ENCODE measurements around the gene NEK6. TPM values are rescaled to one million over a fixed set of nuclear protein-coding genes. Genes with fewer than 3 reads are reported as not detected.

Gene NEK6
- total and polyA plus RNA-seq, 3 experiments from 2014 or later = 9.5 to 66.0 (median 63.0) TPM

- Histone ChIP-seq H3K27ac (ENCODE audit: low read depth, low read length) (no peak overlapping the region), H3K4me3 (ENCODE audit: low read length) (no peak overlapping the region), H3K36me3 (ENCODE audit: insufficient read depth, low read length) (no peaks in the 10 kb centered on the region), H3K27me3 (ENCODE audit: insufficient read depth, low read length, poor library complexity, severe bottlenecking) (no peaks in the 10 kb centered on the region), H3K4me1 (ENCODE audit: insufficient read depth, low read length) (peaks cover 2% of the 10 kb centered on the region), H3K9me3 (ENCODE audit: low read length) (no peaks in the 10 kb centered on the region)
- Mint-ChIP-seq H3K27me3 (no peaks in the 10 kb centered on the region), H3K4me1 (peaks cover 8 to 32% (median 18%) of the 10 kb centered on the region in 3 donors), H3K9me3 (no peaks in the 10 kb centered on the region), H3K27ac (no peak overlapping the region), H3K36me3 (no peaks in the 10 kb centered on the region), H3K4me3 (no peak overlapping the region)
- DNase-seq = no peak
- ChIA-PET POLR2A (no interaction called here), CTCF (no interaction called here)
These were observed 22.5 kb downstream of the NEK6 start for GRCh38 chr9:124280176-124280691.

- no peak overlapping the region for H3K27ac ChIP-seq (ENCODE audit: low read depth, low read length)
- POLR2A ChIA-PET = no interaction called here
- peak overlapping the region in 1 of 8 donors; percentile 51 for H3K27ac Mint-ChIP-seq
- no peaks in the 10 kb centered on the region for H3K9me3 ChIP-seq (ENCODE audit: low read length)
- H3K36me3 ChIP-seq (ENCODE audit: insufficient read depth, low read length) = no peaks in the 10 kb centered on the region
- H3K9me3 Mint-ChIP-seq = no peaks in the 10 kb centered on the region
- H3K27me3 Mint-ChIP-seq = no peaks in the 10 kb centered on the region
- CTCF ChIA-PET = no interaction called here
- no peaks in the 10 kb centered on the region for H3K27me3 ChIP-seq (ENCODE audit: insufficient read depth, low read length, poor library complexity, severe bottlenecking)
- H3K4me3 ChIP-seq (ENCODE audit: low read length) = no peak overlapping the region
- peaks cover 16% of the 10 kb centered on the region for H3K4me1 ChIP-seq (ENCODE audit: insufficient read depth, low read length)
- no peak overlapping the region for H3K4me3 Mint-ChIP-seq
- no peaks in the 10 kb centered on the region for H3K36me3 Mint-ChIP-seq
- H3K4me1 Mint-ChIP-seq = peaks cover 26 to 43% (median 29%) of the 10 kb centered on the region in 3 donors
- no peak for DNase-seq
These were observed 24.2 kb downstream of the NEK6 start for GRCh38 chr9:124281931-124282371.

- no peaks in the 10 kb centered on the region for H3K36me3 ChIP-seq (ENCODE audit: insufficient read depth, low read length)
- Mint-ChIP-seq H3K4me3 (no peak overlapping the region), H3K27ac (peak overlapping the region in 1 of 8 donors; percentile 51), H3K36me3 (no peaks in the 10 kb centered on the region), H3K27me3 (no peaks in the 10 kb centered on the region), H3K9me3 (peaks cover 0 to 2% (median 0%) of the 10 kb centered on the region in 5 donors), H3K4me1 (peaks cover 28 to 40% (median 30%) of the 10 kb centered on the region in 3 donors)
- no peaks in the 10 kb centered on the region for H3K9me3 ChIP-seq (ENCODE audit: low read length)
- H3K27me3 ChIP-seq (ENCODE audit: insufficient read depth, low read length, poor library complexity, severe bottlenecking) = no peaks in the 10 kb centered on the region
- DNase-seq = no peak
- ChIA-PET POLR2A (no interaction called here), CTCF (no interaction called here)
- H3K4me3 ChIP-seq (ENCODE audit: low read length) = no peak overlapping the region
- no peak overlapping the region for H3K27ac ChIP-seq (ENCODE audit: low read depth, low read length)
- peaks cover 17% of the 10 kb centered on the region for H3K4me1 ChIP-seq (ENCODE audit: insufficient read depth, low read length)
These were observed 24.9 kb downstream of the NEK6 start for GRCh38 chr9:124282442-124283227.

GRCh38 chr9:124283228-124283814 lies 25.6 kb downstream of the NEK6 start:
- peaks cover 25 to 34% (median 28%) of the 10 kb centered on the region in 3 donors for H3K4me1 Mint-ChIP-seq
- POLR2A ChIA-PET = no interaction called here
- H3K4me3 ChIP-seq (ENCODE audit: low read length) = no peak overlapping the region

GRCh38 chr9:124284237-124284831 lies 26.6 kb downstream of the NEK6 start:
- CTCF ChIA-PET = no interaction called here
- H3K4me3 Mint-ChIP-seq = no peak overlapping the region
- peaks cover 28 to 34% (median 28%) of the 10 kb centered on the region in 3 donors for H3K4me1 Mint-ChIP-seq
- Histone ChIP-seq H3K36me3 (ENCODE audit: insufficient read depth, low read length) (no peaks in the 10 kb centered on the region), H3K27me3 (ENCODE audit: insufficient read depth, low read length, poor library complexity, severe bottlenecking) (no peaks in the 10 kb centered on the region), H3K4me3 (ENCODE audit: low read length) (no peak overlapping the region), H3K4me1 (ENCODE audit: insufficient read depth, low read length) (peaks cover 17% of the 10 kb centered on the region), H3K27ac (ENCODE audit: low read depth, low read length) (no peak overlapping the region), H3K9me3 (ENCODE audit: low read length) (no peaks in the 10 kb centered on the region)
- no peaks in the 10 kb centered on the region for H3K27me3 Mint-ChIP-seq
- H3K36me3 Mint-ChIP-seq = no peaks in the 10 kb centered on the region
- DNase-seq = no peak
- peak overlapping the region in 3 of 8 donors; percentile 12 to 93 (median 29) for H3K27ac Mint-ChIP-seq
- H3K9me3 Mint-ChIP-seq = peaks cover 0 to 2% (median 0%) of the 10 kb centered on the region in 5 donors
- POLR2A ChIA-PET = no interaction called here

More at GRCh38 chr9:124283228-124283814, 25.6 kb downstream of the NEK6 start:
- Mint-ChIP-seq H3K27me3 (no peaks in the 10 kb centered on the region), H3K27ac (no peak overlapping the region), H3K36me3 (no peaks in the 10 kb centered on the region), H3K4me3 (no peak overlapping the region), H3K9me3 (peaks cover 0 to 2% (median 0%) of the 10 kb centered on the region in 5 donors)
- H3K36me3 ChIP-seq (ENCODE audit: insufficient read depth, low read length) = no peaks in the 10 kb centered on the region
- CTCF ChIA-PET = no interaction called here
- H3K27me3 ChIP-seq (ENCODE audit: insufficient read depth, low read length, poor library complexity, severe bottlenecking) = no peaks in the 10 kb centered on the region
- DNase-seq = no peak
- no peak overlapping the region for H3K27ac ChIP-seq (ENCODE audit: low read depth, low read length)
- peaks cover 17% of the 10 kb centered on the region for H3K4me1 ChIP-seq (ENCODE audit: insufficient read depth, low read length)
- no peaks in the 10 kb centered on the region for H3K9me3 ChIP-seq (ENCODE audit: low read length)

GRCh38 chr9:124284940-124285441 lies 27.2 kb downstream of the NEK6 start:
- Histone ChIP-seq H3K27ac (ENCODE audit: low read depth, low read length) (no peak overlapping the region), H3K27me3 (ENCODE audit: insufficient read depth, low read length, poor library complexity, severe bottlenecking) (no peaks in the 10 kb centered on the region), H3K4me3 (ENCODE audit: low read length) (no peak overlapping the region), H3K9me3 (ENCODE audit: low read length) (no peaks in the 10 kb centered on the region), H3K4me1 (ENCODE audit: insufficient read depth, low read length) (peaks cover 17% of the 10 kb centered on the region), H3K36me3 (ENCODE audit: insufficient read depth, low read length) (no peaks in the 10 kb centered on the region)
- Mint-ChIP-seq H3K4me1 (peaks cover 28 to 29% (median 28%) of the 10 kb centered on the region in 3 donors), H3K27me3 (no peaks in the 10 kb centered on the region), H3K36me3 (no peaks in the 10 kb centered on the region), H3K9me3 (peaks cover 0 to 2% (median 0%) of the 10 kb centered on the region in 5 donors), H3K4me3 (peak overlapping the region in 3 of 7 donors; percentile 73 to 86 (median 80)), H3K27ac (peak overlapping the region in 6 of 8 donors; percentile 12 to 95 (median 39))
- no peak for DNase-seq
- ChIA-PET POLR2A (no interaction called here), CTCF (no interaction called here)

- no peak overlapping the region for H3K27ac ChIP-seq (ENCODE audit: low read depth, low read length)
These were observed 27.7 kb downstream of the NEK6 start for GRCh38 chr9:124285490-124285889.

More at GRCh38 chr9:124285490-124285889, 27.7 kb downstream of the NEK6 start:
- Mint-ChIP-seq H3K36me3 (no peaks in the 10 kb centered on the region), H3K27ac (peak overlapping the region in 7 of 8 donors; percentile 20 to 95 (median 91)), H3K4me3 (peak overlapping the region in 5 of 7 donors; percentile 65 to 86 (median 73)), H3K4me1 (peaks cover 28 to 29% (median 28%) of the 10 kb centered on the region in 3 donors), H3K9me3 (peaks cover 0 to 2% (median 0%) of the 10 kb centered on the region in 5 donors), H3K27me3 (no peaks in the 10 kb centered on the region)
- no peaks in the 10 kb centered on the region for H3K36me3 ChIP-seq (ENCODE audit: insufficient read depth, low read length)
- H3K4me3 ChIP-seq (ENCODE audit: low read length) = no peak overlapping the region
- peaks cover 17% of the 10 kb centered on the region for H3K4me1 ChIP-seq (ENCODE audit: insufficient read depth, low read length)
- H3K27me3 ChIP-seq (ENCODE audit: insufficient read depth, low read length, poor library complexity, severe bottlenecking) = no peaks in the 10 kb centered on the region
- ChIA-PET POLR2A (no interaction called here), CTCF (no interaction called here)
- no peak for DNase-seq
- no peaks in the 10 kb centered on the region for H3K9me3 ChIP-seq (ENCODE audit: low read length)
